Liver (tissue), 3 donors: Measurements from ENCODE around the gene DCC.

Source experiments
- EGR1 ChIP-seq, 2 donors: IDR thresholded peaks; 2 replicates each; pipeline ENCODE4 v1.6.1; 2016 to 2018; ENCODE audit warnings: antibody characterized with exemption in 2 of 2, low read depth in 2 of 2
- GABPA ChIP-seq, 2 donors: IDR thresholded peaks in 1 of 2; conservative IDR thresholded peaks in 1 of 2; 2 replicates each; pipeline ENCODE4 v1.6.1; 2016; ENCODE audit warnings: antibody characterized with exemption in 2 of 2, mild to moderate bottlenecking in 1 of 2, moderate library complexity in 1 of 2
- JUND ChIP-seq, 2 donors: IDR thresholded peaks; 2 replicates each; pipeline ENCODE4 v1.6.1; 2016; ENCODE audit warnings: antibody characterized with exemption in 2 of 2
- MAX ChIP-seq: IDR thresholded peaks from 2 replicates; pipeline ENCODE4 v1.6.1; 2016; ENCODE audit warnings: antibody characterized with exemption
- REST ChIP-seq: IDR thresholded peaks from 2 replicates; pipeline ENCODE4 v1.6.1; 2016; ENCODE audit warnings: antibody characterized with exemption, mild to moderate bottlenecking
- RXRA ChIP-seq, 2 donors: IDR thresholded peaks; 2 replicates each; pipeline ENCODE4 v1.6.1; 2017 to 2018; ENCODE audit warnings: antibody characterized with exemption in 2 of 2, mild to moderate bottlenecking in 1 of 2
- TAF1 ChIP-seq: conservative IDR thresholded peaks from 2 replicates; pipeline ENCODE4 v1.6.1; 2016; ENCODE audit warnings: antibody characterized with exemption, mild to moderate bottlenecking
- YY1 ChIP-seq: IDR thresholded peaks from 2 replicates; pipeline ENCODE4 v1.6.1; 2016; ENCODE audit warnings: antibody characterized with exemption, mild to moderate bottlenecking
- TF ChIP-seq, protein P1 (sequence below): fragments of 150-350 bp; IDR thresholded peaks from 2 replicates; pipeline ENCODE4 v1.5.1; 2017; ENCODE audit warnings: improper control_type of control experiment, low read depth, low read length; ENCODE audit not compliant: missing input control
- TF ChIP-seq, protein P2 (sequence below): IDR thresholded peaks from 2 replicates; pipeline ENCODE4 v1.6.1; 2016; ENCODE audit warnings: antibody characterized with exemption
- donor health status: healthy.
- donor health status: healthy.

- TF ChIP-seq, protein P1, sequence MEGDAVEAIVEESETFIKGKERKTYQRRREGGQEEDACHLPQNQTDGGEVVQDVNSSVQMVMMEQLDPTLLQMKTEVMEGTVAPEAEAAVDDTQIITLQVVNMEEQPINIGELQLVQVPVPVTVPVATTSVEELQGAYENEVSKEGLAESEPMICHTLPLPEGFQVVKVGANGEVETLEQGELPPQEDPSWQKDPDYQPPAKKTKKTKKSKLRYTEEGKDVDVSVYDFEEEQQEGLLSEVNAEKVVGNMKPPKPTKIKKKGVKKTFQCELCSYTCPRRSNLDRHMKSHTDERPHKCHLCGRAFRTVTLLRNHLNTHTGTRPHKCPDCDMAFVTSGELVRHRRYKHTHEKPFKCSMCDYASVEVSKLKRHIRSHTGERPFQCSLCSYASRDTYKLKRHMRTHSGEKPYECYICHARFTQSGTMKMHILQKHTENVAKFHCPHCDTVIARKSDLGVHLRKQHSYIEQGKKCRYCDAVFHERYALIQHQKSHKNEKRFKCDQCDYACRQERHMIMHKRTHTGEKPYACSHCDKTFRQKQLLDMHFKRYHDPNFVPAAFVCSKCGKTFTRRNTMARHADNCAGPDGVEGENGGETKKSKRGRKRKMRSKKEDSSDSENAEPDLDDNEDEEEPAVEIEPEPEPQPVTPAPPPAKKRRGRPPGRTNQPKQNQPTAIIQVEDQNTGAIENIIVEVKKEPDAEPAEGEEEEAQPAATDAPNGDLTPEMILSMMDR, result no peak
- no peak for TF ChIP-seq TAF1
- TF ChIP-seq EGR1 (IDR thresholded peaks at IDR 0.05; ENCODE audit: low read depth in 2 of 2), result no peak
- TF ChIP-seq JUND (IDR thresholded peaks at IDR 0.05), result no peak
- no peak for TF ChIP-seq YY1
- TF ChIP-seq REST, result no peak
- TF ChIP-seq, protein P2, sequence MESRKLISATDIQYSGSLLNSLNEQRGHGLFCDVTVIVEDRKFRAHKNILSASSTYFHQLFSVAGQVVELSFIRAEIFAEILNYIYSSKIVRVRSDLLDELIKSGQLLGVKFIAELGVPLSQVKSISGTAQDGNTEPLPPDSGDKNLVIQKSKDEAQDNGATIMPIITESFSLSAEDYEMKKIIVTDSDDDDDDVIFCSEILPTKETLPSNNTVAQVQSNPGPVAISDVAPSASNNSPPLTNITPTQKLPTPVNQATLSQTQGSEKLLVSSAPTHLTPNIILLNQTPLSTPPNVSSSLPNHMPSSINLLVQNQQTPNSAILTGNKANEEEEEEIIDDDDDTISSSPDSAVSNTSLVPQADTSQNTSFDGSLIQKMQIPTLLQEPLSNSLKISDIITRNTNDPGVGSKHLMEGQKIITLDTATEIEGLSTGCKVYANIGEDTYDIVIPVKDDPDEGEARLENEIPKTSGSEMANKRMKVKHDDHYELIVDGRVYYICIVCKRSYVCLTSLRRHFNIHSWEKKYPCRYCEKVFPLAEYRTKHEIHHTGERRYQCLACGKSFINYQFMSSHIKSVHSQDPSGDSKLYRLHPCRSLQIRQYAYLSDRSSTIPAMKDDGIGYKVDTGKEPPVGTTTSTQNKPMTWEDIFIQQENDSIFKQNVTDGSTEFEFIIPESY, result no peak
- no peak for TF ChIP-seq MAX
- TF ChIP-seq RXRA (IDR thresholded peaks at IDR 0.05), result no peak
- TF ChIP-seq GABPA (IDR thresholded peaks at IDR 0.05 in 1 of 2, conservative IDR thresholded peaks at IDR 0.05 in 1 of 2), result no peak
These were observed 141.1 kb downstream of the DCC start for GRCh38 chr18:52481116-52481515.
